GM12878 (cell line): ENCODE results near the gene CDC42EP1. TPM values are rescaled to one million over a fixed set of nuclear protein-coding genes. Genes with fewer than 3 reads are reported as not detected.
A peak's percentile ranks its signal among the peaks of the same experiment; 100 is the strongest.

Experiments used
- ATAC-seq: fragments of 200-7000 bp; cut with Tn5 transposase; 3 replicates; pipeline ENCODE4 v1.9.1; 2020; ENCODE audit warnings: mild to moderate bottlenecking, moderate library complexity
- BruUV-seq: library from RNA; stranded (reverse); fragments of 400-500 nt; replicated peaks from 2 replicates; lab custom pipeline; 2021; lab: Mats Ljungman, UMichigan
- CTCF ChIA-PET: fragments of 300-600 bp; sonication (Branson Sonifier 250); formaldehyde crosslinking; extraction: SDS; loops from one replicate; lab custom pipeline; 2021; ENCODE audit warnings: inconsistent platforms; lab: Yijun Ruan, JAX
- POLR2A ChIA-PET: fragments of 350-600 bp; formaldehyde crosslinking; extraction: SDS; loops from one replicate; lab custom pipeline; 2021; ENCODE audit warnings: inconsistent platforms; lab: Charles Lee
- RAD21 ChIA-PET: fragments of 300-600 bp; sonication (Branson Sonifier 250); formaldehyde crosslinking; loops from one replicate; lab custom pipeline; 2023; ENCODE audit warnings: antibody characterized with exemption; ENCODE audit not compliant: unreplicated experiment; lab: Charles Lee
- SMC1A ChIA-PET: fragments of 300-600 bp; sonication (Branson Sonifier 250); formaldehyde crosslinking; loops from one replicate; lab custom pipeline; 2023; ENCODE audit not compliant: unreplicated experiment, uncharacterized antibody; lab: Charles Lee
- DNase-seq: peaks from one replicate; pipeline ENCODE4 v3.0.0-alpha.2; 2011; ENCODE audit warnings: low read depth, low spot score
- FAIRE-seq: peaks from 3 replicates; lab custom pipeline; 2011; peaks lifted over from hg19 to GRCh38; lab: Jason Lieb, UNC
- H2AFZ ChIP-seq: 2 replicates; pipeline ENCODE4 v1.6.0; 2011; ENCODE audit warnings: low read depth, low read length, control low read depth; ENCODE audit not compliant: control insufficient read depth
- H3K27ac ChIP-seq: 2 replicates; pipeline ENCODE4 v1.5.1; 2011; ENCODE audit warnings: control low read depth; ENCODE audit not compliant: control insufficient read depth, insufficient read depth
- H3K27me3 ChIP-seq, 2 experiments: replicated peaks in 1 of 2; 2 replicates each; pipeline versions ENCODE4 v1.6.0 to v1.6.1; 2011; ENCODE audit warnings: low read length in 1 of 2; ENCODE audit not compliant: control insufficient read depth in 2 of 2, insufficient read depth in 2 of 2
- H3K36me3 ChIP-seq, 2 experiments: 2 replicates each; pipeline ENCODE4 v1.5.1; 2011; ENCODE audit warnings: low read length in 1 of 2; ENCODE audit not compliant: control insufficient read depth in 2 of 2, insufficient read depth in 2 of 2
- H3K4me1 ChIP-seq: 2 replicates; pipeline ENCODE4 v1.6.1; 2011; ENCODE audit warnings: mild to moderate bottlenecking, low read length, moderate library complexity, mixed read lengths; ENCODE audit not compliant: control insufficient read depth, insufficient read depth
- H3K4me2 ChIP-seq: 2 replicates; pipeline ENCODE4 v1.6.0; 2011; ENCODE audit warnings: control low read depth; ENCODE audit not compliant: control insufficient read depth, insufficient read depth
- H3K4me3 ChIP-seq: fragments of 200-600 bp; sonication (generic); 2 replicates; pipeline ENCODE4 v1.5.1; 2016
- H3K79me2 ChIP-seq: 2 replicates; pipeline ENCODE4 v1.6.0; 2011; ENCODE audit warnings: low read length; ENCODE audit not compliant: control insufficient read depth, insufficient read depth
- H3K9ac ChIP-seq: 2 replicates; pipeline ENCODE4 v1.8.0; 2011; ENCODE audit warnings: low read length, control low read depth, mixed read lengths; ENCODE audit not compliant: control insufficient read depth, insufficient read depth
- H3K9me3 ChIP-seq: replicated peaks from 3 replicates; pipeline ENCODE4 v1.5.1; 2011; ENCODE audit warnings: mild to moderate bottlenecking, low read length; ENCODE audit not compliant: control insufficient read depth, insufficient read depth
- H4K20me1 ChIP-seq: 2 replicates; pipeline ENCODE4 v1.6.0; 2011; ENCODE audit not compliant: control insufficient read depth, insufficient read depth
- CHD2 ChIP-seq: IDR thresholded peaks from 2 replicates; pipeline ENCODE4 v1.6.1; 2011; ENCODE audit warnings: low read depth, low read length, improper control_type of control experiment, borderline replicate concordance
- MEF2B ChIP-seq: fragments of 450-650 bp; IDR thresholded peaks from 2 replicates; pipeline ENCODE4 v1.6.1; 2018; ENCODE audit warnings: mild to moderate bottlenecking, moderate library complexity; ENCODE audit not compliant: partially characterized antibody, poor library complexity, severe bottlenecking
- NRF1 ChIP-seq: conservative IDR thresholded peaks from 2 replicates; pipeline ENCODE4 v1.6.1; 2011; ENCODE audit warnings: mild to moderate bottlenecking, low read depth, low read length, improper control_type of control experiment
- RBBP5 ChIP-seq: fragments of 200-600 bp; sonication (generic); conservative IDR thresholded peaks from 2 replicates; pipeline ENCODE4 v1.6.1; 2016
- RELB ChIP-seq: fragments of 450-650 bp; IDR thresholded peaks from 2 replicates; pipeline ENCODE4 v1.6.1; 2017; ENCODE audit warnings: low read depth, mild to moderate bottlenecking, moderate library complexity
- SREBF1 ChIP-seq: IDR thresholded peaks from 2 replicates; pipeline ENCODE4 v1.6.1; 2012; ENCODE audit warnings: mild to moderate bottlenecking, low read length
- SREBF2 ChIP-seq: IDR thresholded peaks from 2 replicates; pipeline ENCODE4 v1.6.1; 2012; ENCODE audit warnings: mild to moderate bottlenecking, low read length
- TCF12 ChIP-seq: IDR thresholded peaks from 2 replicates; pipeline ENCODE4 v1.6.1; 2011; ENCODE audit warnings: low read depth, mild to moderate bottlenecking, low read length
- YY1 ChIP-seq: IDR thresholded peaks from 2 replicates; pipeline ENCODE4 v1.6.1; 2011; ENCODE audit warnings: low read depth, mild to moderate bottlenecking, low read length
- ZBTB4 ChIP-seq: fragments of 450-650 bp; formaldehyde crosslinking; IDR thresholded peaks from 2 replicates; pipeline ENCODE4 v1.4.0; 2022; ENCODE audit warnings: mild to moderate bottlenecking, moderate library complexity
- WGBS: methylation state at CpG from one replicate; pipeline ENCODE4 v1.1.6; 2016; ENCODE audit warnings: low lambda C conversion rate; ENCODE audit not compliant: insufficient replicate concordance, insufficient coverage; ENCODE audit errors: missing lambda C conversion rate; 5-methylcytosine and 5-hydroxymethylcytosine counted together
- in situ Hi-C: fragments of 300-500 bp; cut with MboI; formaldehyde crosslinking; loops from 9 replicates; pipeline ENCODE4 v1.14.3; 2018; ENCODE audit warnings: mixed read lengths
- intact Hi-C: fragments of 100-400 bp; cut with micrococcal nuclease; formaldehyde crosslinking; loops from one replicate; pipeline ENCODE4 v1.14.2; 2022; ENCODE audit not compliant: unreplicated experiment
- polyA plus RNA-seq, 11 experiments: library from polyadenylated mRNA; depleted of rRNA in 4 of 11; unstranded in 6 of 11; stranded (reverse) in 5 of 11; fragments of >200 nt; fragmentation: Nextera tagmentation in 4 of 11; fragmentation: Illumina TruSeq in 1 of 11; extraction: Ambion mirVana in 4 of 11; extraction: Trizol in 1 of 11; gene quantifications; 1 replicate in 1 of 11; 2 replicates in 10 of 11; pipeline versions ENCODE4 v1.2.1 to v1.2.3, GENCODE V29; 2011 to 2016; ENCODE audit warnings: inconsistent platforms in 2 of 11, missing spikeins in 2 of 11, low read depth in 1 of 11
- total RNA-seq, 4 experiments: library from RNA; depleted of rRNA in 3 of 4; stranded (reverse); fragments of >200 nt in 3 of 4; fragmentation: Illumina TruSeq in 1 of 4; extraction: Trizol in 1 of 4; gene quantifications; 2 replicates each; pipeline versions ENCODE4 v1.2.1 to v1.2.3, GENCODE V29; 2013 to 2021

The CDC42EP1 gene
- total and polyA plus RNA-seq, 10 of the 15 experiments (the other 5 are each of a cell fraction or from before 2014, with no cell fraction given) = 0.04 to 0.33 (median 0.09) TPM; not detected in 7

GRCh38 chr22:37582526-37582925, 22.2 kb downstream of the CDC42EP1 start:
- intact Hi-C loops (no loop called here), in situ Hi-C loops (no loop called here)
- DNase-seq (no peak), ATAC-seq (no peak), FAIRE-seq (no peak)
- no TSS peak for BruUV-seq
- no peak overlapping the region for H3K4me2 ChIP-seq
- H2AFZ ChIP-seq = no peak overlapping the region
- no peaks in the 10 kb centered on the region for H3K9me3 ChIP-seq
- H3K9ac ChIP-seq = no peak overlapping the region
- H3K27ac ChIP-seq = no peak overlapping the region
- H3K4me3 ChIP-seq = no peak overlapping the region
- ChIA-PET CTCF (interaction anchor here (1.2 to 22.0 kb wide), 5 partner anchors 2 to 60 kb away, joined by 3 to 528 read pairs (median 8); partner anchors contain the start of gene LGALS2), SMC1A (interaction anchor here (1.0 to 2.9 kb wide), 2 partner anchors 9 to 14 kb away, joined by 3 to 9 read pairs; no protein-coding TSS in a partner anchor), POLR2A (interaction anchor here (0.6 to 1.9 kb wide), 3 partner anchors 10 to 723 kb away, joined by 3 to 6 read pairs (median 4); no protein-coding TSS in a partner anchor), RAD21 (interaction anchor here (0.6 to 1.3 kb wide), 2 partner anchors 10 to 15 kb away, joined by 3 to 4 read pairs; no protein-coding TSS in a partner anchor)
- no peaks in the 10 kb centered on the region for H4K20me1 ChIP-seq
- no peaks in the 10 kb centered on the region for H3K36me3 ChIP-seq
- peaks cover 14% of the 10 kb centered on the region for H3K4me1 ChIP-seq
- no peak for TF ChIP-seq SREBF2
- TF ChIP-seq NRF1 = no peak
- WGBS = 39% methylated on average over 4 of the region's 4 CpGs
- H3K27me3 ChIP-seq = no peaks in the 10 kb centered on the region
- no peaks in the 10 kb centered on the region for H3K79me2 ChIP-seq

DNA sequence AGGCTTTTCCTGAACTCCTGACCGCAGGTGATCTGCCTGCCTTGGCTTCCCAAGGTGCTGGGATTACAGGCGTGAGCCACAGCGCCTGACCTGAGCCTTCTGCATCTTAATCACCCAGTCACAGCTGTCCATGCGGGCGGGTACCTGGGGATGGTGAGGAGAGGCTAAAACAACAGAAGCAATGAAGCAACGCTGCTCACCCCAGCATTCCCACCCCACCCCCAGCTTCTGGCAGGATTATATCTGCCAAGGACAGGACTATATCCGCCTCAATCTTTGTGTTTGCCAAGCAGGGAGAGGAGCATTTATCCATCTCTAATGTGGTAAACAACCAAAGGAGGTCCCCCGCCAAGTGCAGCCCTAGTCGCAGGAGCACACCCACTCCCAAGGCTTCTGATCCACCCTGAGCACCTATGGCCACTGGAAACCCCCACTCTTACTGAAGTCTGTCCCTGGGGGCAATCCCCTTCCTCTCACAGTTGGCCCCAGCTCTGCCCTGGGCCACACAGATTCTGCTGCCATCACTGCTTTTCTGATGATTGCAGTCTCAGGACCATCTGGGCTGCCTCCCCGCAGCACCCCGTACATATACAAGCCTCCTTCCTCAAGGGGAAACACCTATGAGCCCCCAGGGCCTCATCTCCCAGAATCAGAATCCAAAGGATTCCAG, 28.4 kb downstream of the CDC42EP1 start:
- 74% methylated on average over 11 of the region's 11 CpGs for WGBS
- no peaks in the 10 kb centered on the region for H3K36me3 ChIP-seq
- no peak overlapping the region for H3K4me3 ChIP-seq
- BruUV-seq = no TSS peak
- no peaks in the 10 kb centered on the region for H4K20me1 ChIP-seq
- no peak overlapping the region for H2AFZ ChIP-seq
- H3K4me1 ChIP-seq = peaks cover 31% of the 10 kb centered on the region
- no peak overlapping the region for H3K4me2 ChIP-seq
- DNase-seq = no peak
- H3K9ac ChIP-seq = no peak overlapping the region
- H3K79me2 ChIP-seq = no peaks in the 10 kb centered on the region
- H3K27ac ChIP-seq = no peak overlapping the region
- SMC1A ChIA-PET = interaction anchor here (0.7 to 6.7 kb wide), 7 partner anchors 8 to 59 kb away, joined by 3 to 216 read pairs (median 9); partner anchors contain the start of genes GGA1 and LGALS2
- RAD21 ChIA-PET = interaction anchor here (1.9 to 5.4 kb wide), 5 partner anchors 9 to 70 kb away, joined by 7 to 183 read pairs (median 19); partner anchors contain the start of genes GGA1, LGALS2 and PDXP
- ATAC-seq = peak; percentile 56
- no peak for FAIRE-seq
- CTCF ChIA-PET = interaction anchor here (6.2 to 17.5 kb wide), 3 partner anchors 17 to 44 kb away, joined by 140 to 528 read pairs (median 419); partner anchors contain the start of genes GGA1 and LGALS2
- H3K27me3 ChIP-seq = no peaks in the 10 kb centered on the region
- POLR2A ChIA-PET = interaction anchor here (0.5 to 3.0 kb wide), 10 partner anchors 8 to 338 kb away, joined by 3 to 18 read pairs (median 4); partner anchors contain the start of genes GGA1, LGALS2 and PDXP
- in situ Hi-C loops (no loop called here), intact Hi-C loops (no loop called here)
- no peaks in the 10 kb centered on the region; the same call in 2 of the 3 replicates for H3K9me3 ChIP-seq
- no peak for TF ChIP-seq CHD2
- no peak for TF ChIP-seq ZBTB4 (CRISPR knock-in tag)
- TF ChIP-seq SREBF1 = no peak
- TF ChIP-seq TCF12 = no peak
- 0 out of 2 replicates have a peak, but pooled peaks have one; percentile 29 for TF ChIP-seq RELB
- TF ChIP-seq RBBP5 = no peak
- TF ChIP-seq MEF2B = peak; percentile 43
- TF ChIP-seq YY1 = peak; percentile 40; the same call in 1 of the 2 replicates
